Esophagus muscularis mucosa (tissue), 3 donors: Measurements from ENCODE around the gene EYA4.

Source experiments
- CTCF ChIP-seq, 3 experiments: fragments of 200-600 bp in 2 of 3; fragments of 450-650 bp in 1 of 3; sonication (generic) in 2 of 3; IDR thresholded peaks; one replicate each; pipeline ENCODE4 v1.5.1; 2017 to 2019; ENCODE audit warnings: antibody characterized with exemption in 3 of 3, mild to moderate bottlenecking in 2 of 3, moderate library complexity in 1 of 3
- POLR2A ChIP-seq: fragments of 450-650 bp; IDR thresholded peaks from one replicate; pipeline ENCODE4 v1.6.1; 2017; ENCODE audit warnings: antibody characterized with exemption, moderate library complexity, mild to moderate bottlenecking, low read depth

GRCh38 chr6:133503336-133503729 lies 262.2 kb downstream of the EYA4 start:
- TF ChIP-seq CTCF (IDR thresholded peaks at IDR 0.05): no peak
- TF ChIP-seq POLR2A: no peak
